ENCODE measurements around the gene POU2AF2. TPM values are rescaled to one million over a fixed set of nuclear protein-coding genes. Genes with fewer than 3 reads are reported as not detected.
"Not testable (repeated sequence)": the region's sequence is repeated elsewhere in the genome, so short reads cannot be mapped to it uniquely, and the experiment has no call there.

Gene POU2AF2
- polyA plus RNA-seq, 1 donor from 2014 or later = not detected

- no peak for TF ChIP-seq SMC3 (conservative IDR thresholded peaks at IDR 0.05; ENCODE audit: poor library complexity)
These were observed 39.9 kb downstream of the POU2AF2 start (continued) for GRCh38 chr11:111285189-111286091.

GRCh38 chr11:111291764-111292163 lies 46.2 kb downstream of the POU2AF2 start:
- no peaks in the 10 kb centered on the region for H4K20me1 ChIP-seq (ENCODE audit: insufficient read depth)
- H3K9ac ChIP-seq (ENCODE audit: low read length) = no peak overlapping the region
- no peaks in the 10 kb centered on the region for H3F3A ChIP-seq (ENCODE audit: insufficient read depth, low read length, poor library complexity, severe bottlenecking)
- H3K4me3 ChIP-seq (ENCODE audit: low read length) = no peak overlapping the region
- H3K27ac ChIP-seq (ENCODE audit: low read length) = no peak overlapping the region
- H3K79me2 ChIP-seq (replicated peaks; ENCODE audit: insufficient read depth, low read length) = no peaks in the 10 kb centered on the region
- no peak for TF ChIP-seq TAF1 (IDR thresholded peaks at IDR 0.05; ENCODE audit: low read depth)
- TF ChIP-seq SMC3 (conservative IDR thresholded peaks at IDR 0.05; ENCODE audit: poor library complexity) = no peak
- no peak for TF ChIP-seq EP300 (conservative IDR thresholded peaks at IDR 0.05; ENCODE audit: poor library complexity, severe bottlenecking)
- no peak for TF ChIP-seq MXI1 (conservative IDR thresholded peaks at IDR 0.05; ENCODE audit: poor library complexity, severe bottlenecking)
- no peak for TF ChIP-seq POLR2AphosphoS5 (IDR thresholded peaks at IDR 0.05)
- no peak overlapping the region for H2AFZ ChIP-seq (ENCODE audit: low read depth, low read length)
- no peaks in the 10 kb centered on the region for H3K27me3 ChIP-seq (ENCODE audit: insufficient read depth, low read depth, low read length)
- no peaks in the 10 kb centered on the region for H3K9me2 ChIP-seq (ENCODE audit: insufficient read depth, low read length)
- no peaks in the 10 kb centered on the region for H3K9me3 ChIP-seq (ENCODE audit: low read length)
- H3K4me2 ChIP-seq (ENCODE audit: low read length) = no peak overlapping the region
- no peaks in the 10 kb centered on the region for H3K36me3 ChIP-seq (ENCODE audit: insufficient read depth, low read length)

GRCh38 chr11:111292408-111292807 lies 46.9 kb downstream of the POU2AF2 start:
- not testable (repeated sequence) for H3K79me2 ChIP-seq (replicated peaks; ENCODE audit: insufficient read depth, low read length); H4K20me1 ChIP-seq (ENCODE audit: insufficient read depth); H3F3A ChIP-seq (ENCODE audit: insufficient read depth, low read length, poor library complexity, severe bottlenecking); H2AFZ ChIP-seq (ENCODE audit: low read depth, low read length); H3K9me2 ChIP-seq (ENCODE audit: insufficient read depth, low read length); H3K36me3 ChIP-seq (ENCODE audit: insufficient read depth, low read length); H3K9me3 ChIP-seq (ENCODE audit: low read length); H3K9ac ChIP-seq (ENCODE audit: low read length); H3K4me2 ChIP-seq (ENCODE audit: low read length); H3K27ac ChIP-seq (ENCODE audit: low read length); H3K4me3 ChIP-seq (ENCODE audit: low read length); H3K27me3 ChIP-seq (ENCODE audit: insufficient read depth, low read depth, low read length)

- no peak overlapping the region for H2AFZ ChIP-seq (ENCODE audit: low read depth, low read length)
- H3K9me2 ChIP-seq (ENCODE audit: insufficient read depth, low read length) = no peaks in the 10 kb centered on the region
- H3K27ac ChIP-seq (ENCODE audit: low read length) = no peak overlapping the region
- H3K27me3 ChIP-seq (ENCODE audit: insufficient read depth, low read depth, low read length) = peaks cover 33% of the 10 kb centered on the region
- no peaks in the 10 kb centered on the region for H3K79me2 ChIP-seq (replicated peaks; ENCODE audit: insufficient read depth, low read length)
- H4K20me1 ChIP-seq (ENCODE audit: insufficient read depth) = no peaks in the 10 kb centered on the region
- TF ChIP-seq MXI1 (conservative IDR thresholded peaks at IDR 0.05; ENCODE audit: poor library complexity, severe bottlenecking) = no peak
- no peak for TF ChIP-seq EZH2 (IDR thresholded peaks at IDR 0.05; ENCODE audit: borderline replicate concordance, insufficient read depth, low read length, poor library complexity, severe bottlenecking)
- no peak for TF ChIP-seq CTCF (IDR thresholded peaks at IDR 0.05; ENCODE audit: poor library complexity, severe bottlenecking)
- TF ChIP-seq POLR2AphosphoS5 (IDR thresholded peaks at IDR 0.05) = no peak
- no peak for TF ChIP-seq TAF1 (IDR thresholded peaks at IDR 0.05; ENCODE audit: low read depth)
- no peak for TF ChIP-seq EP300 (conservative IDR thresholded peaks at IDR 0.05; ENCODE audit: poor library complexity, severe bottlenecking)
- no peak for TF ChIP-seq REST (IDR thresholded peaks at IDR 0.05; ENCODE audit: borderline replicate concordance)
- TF ChIP-seq SMC3 (conservative IDR thresholded peaks at IDR 0.05; ENCODE audit: poor library complexity) = no peak
- TF ChIP-seq RAD21 (conservative IDR thresholded peaks at IDR 0.05) = no peak
- H3K36me3 ChIP-seq (ENCODE audit: insufficient read depth, low read length) = no peaks in the 10 kb centered on the region
- no peaks in the 10 kb centered on the region for H3F3A ChIP-seq (ENCODE audit: insufficient read depth, low read length, poor library complexity, severe bottlenecking)
- H3K4me2 ChIP-seq (ENCODE audit: low read length) = no peak overlapping the region
- no peaks in the 10 kb centered on the region for H3K9me3 ChIP-seq (ENCODE audit: low read length)
- no peak overlapping the region for H3K9ac ChIP-seq (ENCODE audit: low read length)
- H3K4me3 ChIP-seq (ENCODE audit: low read length) = no peak overlapping the region
These were observed 50.7 kb downstream of the POU2AF2 start for GRCh38 chr11:111296196-111296595.
